Measurements from ENCODE around the gene SEMA7A. TPM values are rescaled to one million over a fixed set of nuclear protein-coding genes. Genes with fewer than 3 reads are reported as not detected.
A peak's percentile ranks its signal among the peaks of the same experiment; 100 is the strongest.
"Not testable (repeated sequence)": the region's sequence is repeated elsewhere in the genome, so short reads cannot be mapped to it uniquely, and the experiment has no call there.

SEMA7A gene
- total RNA-seq (3.6 TPM), polyA plus RNA-seq (ENCODE audit: insufficient read depth, low read depth, low replicate concordance) (2.8 TPM)
- long read RNA-seq, donor 1: 0 reads
- long read RNA-seq, donor 2, partial matches to known transcripts: 0 of 1 reads
- long read RNA-seq, donor 2, other reads (novel, unspliced or antisense): 0 of 1 reads
- long read RNA-seq, donor 3, partial matches to known transcripts: 0 of 1 reads
- long read RNA-seq, donor 3, other reads (novel, unspliced or antisense): 0 of 1 reads
- long read RNA-seq, donor 4: 0 reads
- long read RNA-seq, donor 5: 0 reads
- long read RNA-seq, donor 6: 0 reads
- long read RNA-seq, donor 7, partial matches to known transcripts: 0 of 1 reads
- long read RNA-seq, donor 7, other reads (novel, unspliced or antisense): 1 of 1 reads
- long read RNA-seq, donor 8: 0 reads
- long read RNA-seq, donor 9: 0 reads
- long read RNA-seq, donor 10, partial matches to known transcripts: 0 of 2 reads
- long read RNA-seq, donor 10, other reads (novel, unspliced or antisense): 0 of 2 reads

DNA sequence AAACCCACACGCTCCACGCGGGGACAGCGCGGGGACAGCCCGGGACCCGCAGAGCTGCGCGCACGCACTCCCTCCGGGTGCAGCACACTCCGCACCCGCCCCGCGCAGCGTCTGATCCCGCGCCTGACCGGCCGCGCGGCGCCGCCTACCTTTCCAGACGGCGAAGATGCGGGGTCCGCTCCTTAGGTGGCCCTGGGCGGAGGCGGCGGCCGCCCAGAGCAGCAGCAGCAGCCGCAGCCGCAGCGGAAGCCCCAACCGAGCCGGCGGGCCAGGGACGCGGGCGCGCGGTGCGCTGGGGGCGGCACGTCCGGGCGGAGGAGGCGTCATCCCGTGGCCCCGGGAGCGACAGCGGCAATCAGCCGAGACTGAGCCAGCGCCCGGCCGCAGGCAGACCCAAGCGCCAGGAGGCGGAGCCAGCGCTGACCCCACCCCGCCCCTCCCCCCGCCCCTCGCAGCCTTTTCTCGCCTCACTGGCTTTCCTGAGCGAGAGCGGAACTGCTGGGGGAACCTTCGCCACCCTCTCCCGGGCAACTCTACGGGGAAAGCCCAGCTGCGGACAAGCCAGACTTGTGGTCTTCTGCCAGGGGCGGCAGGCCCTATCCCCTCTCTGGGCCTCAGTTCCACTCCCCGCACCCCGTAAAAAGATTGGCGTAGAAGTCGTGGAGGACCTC lies at the start of gene SEMA7A:
Gene SEMA7A (minus strand): TSS at position 367 of the 671 bp plus-strand sequence. CDS start 40 bp downstream, at position 327.
- TF ChIP-seq, protein P1, sequence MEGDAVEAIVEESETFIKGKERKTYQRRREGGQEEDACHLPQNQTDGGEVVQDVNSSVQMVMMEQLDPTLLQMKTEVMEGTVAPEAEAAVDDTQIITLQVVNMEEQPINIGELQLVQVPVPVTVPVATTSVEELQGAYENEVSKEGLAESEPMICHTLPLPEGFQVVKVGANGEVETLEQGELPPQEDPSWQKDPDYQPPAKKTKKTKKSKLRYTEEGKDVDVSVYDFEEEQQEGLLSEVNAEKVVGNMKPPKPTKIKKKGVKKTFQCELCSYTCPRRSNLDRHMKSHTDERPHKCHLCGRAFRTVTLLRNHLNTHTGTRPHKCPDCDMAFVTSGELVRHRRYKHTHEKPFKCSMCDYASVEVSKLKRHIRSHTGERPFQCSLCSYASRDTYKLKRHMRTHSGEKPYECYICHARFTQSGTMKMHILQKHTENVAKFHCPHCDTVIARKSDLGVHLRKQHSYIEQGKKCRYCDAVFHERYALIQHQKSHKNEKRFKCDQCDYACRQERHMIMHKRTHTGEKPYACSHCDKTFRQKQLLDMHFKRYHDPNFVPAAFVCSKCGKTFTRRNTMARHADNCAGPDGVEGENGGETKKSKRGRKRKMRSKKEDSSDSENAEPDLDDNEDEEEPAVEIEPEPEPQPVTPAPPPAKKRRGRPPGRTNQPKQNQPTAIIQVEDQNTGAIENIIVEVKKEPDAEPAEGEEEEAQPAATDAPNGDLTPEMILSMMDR (IDR thresholded peaks at IDR 0.05; ENCODE audit: borderline replicate concordance, extremely low read depth, insufficient read depth): no peak
- H3K27ac ChIP-seq (ENCODE audit: low read depth in 2 of 2, low read length in 2 of 2): no peak within 1 kb of the TSS

GRCh38 chr15:74482661-74483060 lies 48.9 kb upstream of the SEMA7A start:
- FAIRE-seq: no peak
- no peaks in the 10 kb centered on the region for H3K9me3 ChIP-seq (ENCODE audit: control insufficient read depth in 2 of 3, insufficient read depth in 1 of 3, low read length in 3 of 3)
- no peaks in the 10 kb centered on the region for H3K27me3 ChIP-seq (ENCODE audit: control insufficient read depth, insufficient read depth, low read length)
- H3K4me1 ChIP-seq (ENCODE audit: control insufficient read depth in 2 of 3, insufficient read depth in 2 of 3, low read depth in 1 of 3, low read length in 3 of 3): no peaks in the 10 kb centered on the region
- no peak overlapping the region for H3K27ac ChIP-seq (ENCODE audit: low read depth in 2 of 2, low read length in 2 of 2)
- DNase-seq: no peak
- TF ChIP-seq, protein P1 (IDR thresholded peaks at IDR 0.05; ENCODE audit: borderline replicate concordance, extremely low read depth, insufficient read depth): no peak
- intact Hi-C loops (cut with DNase I): no loop called here
- H3K36me3 ChIP-seq (ENCODE audit: control insufficient read depth in 2 of 3, insufficient read depth in 3 of 3, low read length in 3 of 3): no peaks in the 10 kb centered on the region
- no peak overlapping the region for H3K9ac ChIP-seq (ENCODE audit: low read length in 3 of 3)
- no peak overlapping the region for H3K4me3 ChIP-seq (ENCODE audit: low read length in 3 of 3)

More for the DNA sequence above, at the start of gene SEMA7A:
- Histone ChIP-seq H3K4me1 (ENCODE audit: control insufficient read depth in 2 of 3, insufficient read depth in 2 of 3, low read depth in 1 of 3, low read length in 3 of 3) (peaks cover 0 to 6% (median 0%) of the 10 kb centered on the region in 3 donors), H3K9me3 (ENCODE audit: control insufficient read depth in 2 of 3, insufficient read depth in 1 of 3, low read length in 3 of 3) (no peaks in the 10 kb centered on the region), H3K36me3 (ENCODE audit: control insufficient read depth in 2 of 3, insufficient read depth in 3 of 3, low read length in 3 of 3) (no peaks in the 10 kb centered on the region), H3K27me3 (ENCODE audit: control insufficient read depth, insufficient read depth, low read length) (no peaks in the 10 kb centered on the region), H3K9ac (ENCODE audit: low read length in 3 of 3) (peak within 1 kb of the TSS in 1 of 3 donors; percentile 37), H3K4me3 (ENCODE audit: low read length in 3 of 3) (peak within 1 kb of the TSS; percentile 30 to 64 (median 41))
- DNase-seq: peak; percentile 91 to 96 (median 93)
- FAIRE-seq: no peak
- intact Hi-C loops (cut with DNase I): no loop called here

DNA sequence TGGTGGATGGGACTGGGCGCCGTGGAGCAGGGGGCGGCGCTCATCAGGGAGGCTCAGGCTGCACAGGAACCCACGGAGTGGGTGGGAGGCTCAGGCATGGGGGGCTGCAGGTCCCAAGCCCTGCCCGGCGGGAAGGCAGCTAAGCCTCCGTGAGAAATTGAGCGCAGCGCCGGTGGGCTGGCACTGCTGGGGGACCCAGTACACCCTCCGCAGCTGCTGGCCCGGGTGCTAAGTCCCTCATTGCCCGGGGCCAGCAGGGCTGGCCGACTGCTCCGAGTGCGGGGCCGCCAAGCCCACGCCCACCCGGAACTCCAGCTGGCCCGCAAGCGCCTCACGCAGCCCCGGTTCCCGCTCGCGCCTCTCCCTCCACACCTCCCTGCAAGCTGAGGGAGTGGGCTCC lies 46.6 kb upstream of the SEMA7A start:
- intact Hi-C loops (cut with DNase I); FAIRE-seq: not testable (repeated sequence)

GRCh38 chr15:74471621-74472020 lies 37.9 kb upstream of the SEMA7A start:
- H3K9ac ChIP-seq (ENCODE audit: low read length in 3 of 3); FAIRE-seq; H3K27me3 ChIP-seq (ENCODE audit: control insufficient read depth, insufficient read depth, low read length); H3K4me1 ChIP-seq (ENCODE audit: control insufficient read depth in 2 of 3, insufficient read depth in 2 of 3, low read depth in 1 of 3, low read length in 3 of 3); H3K9me3 ChIP-seq (ENCODE audit: control insufficient read depth in 2 of 3, insufficient read depth in 1 of 3, low read length in 3 of 3); H3K36me3 ChIP-seq (ENCODE audit: control insufficient read depth in 2 of 3, insufficient read depth in 3 of 3, low read length in 3 of 3); intact Hi-C loops (cut with DNase I); H3K4me3 ChIP-seq (ENCODE audit: low read length in 3 of 3); H3K27ac ChIP-seq (ENCODE audit: low read depth in 2 of 2, low read length in 2 of 2); DNase-seq: not testable (repeated sequence)

More for the DNA sequence above, 46.6 kb upstream of the SEMA7A start:
- H3K36me3 ChIP-seq (ENCODE audit: control insufficient read depth in 2 of 3, insufficient read depth in 3 of 3, low read length in 3 of 3); H3K4me1 ChIP-seq (ENCODE audit: control insufficient read depth in 2 of 3, insufficient read depth in 2 of 3, low read depth in 1 of 3, low read length in 3 of 3); DNase-seq; H3K27ac ChIP-seq (ENCODE audit: low read depth in 2 of 2, low read length in 2 of 2); H3K27me3 ChIP-seq (ENCODE audit: control insufficient read depth, insufficient read depth, low read length); H3K9me3 ChIP-seq (ENCODE audit: control insufficient read depth in 2 of 3, insufficient read depth in 1 of 3, low read length in 3 of 3); H3K4me3 ChIP-seq (ENCODE audit: low read length in 3 of 3); H3K9ac ChIP-seq (ENCODE audit: low read length in 3 of 3): not testable (repeated sequence)

Data from kidney (tissue), 22 donors.